Endothelial cell of umbilical vein (primary cell): ENCODE data around the gene GABRR2. TPM values are rescaled to one million over a fixed set of nuclear protein-coding genes. Genes with fewer than 3 reads are reported as not detected.

Experiments
- BruUV-seq: library from RNA; stranded (reverse); fragments of 400-500 nt; replicated peaks from 2 replicates; lab custom pipeline; 2021; lab: Mats Ljungman, UMichigan
- CTCF ChIA-PET: fragments of 300-600, 350-600 bp; sonication (Branson Sonifier 250); formaldehyde crosslinking; loops from one replicate; lab custom pipeline; 2021; ENCODE audit warnings: antibody characterized with exemption, inconsistent platforms; lab: Charles Lee
- POLR2A ChIA-PET: fragments of 300-600, 350-600 bp; sonication (Branson Sonifier 250); formaldehyde crosslinking; loops from one replicate; lab custom pipeline; 2021; ENCODE audit warnings: antibody characterized with exemption, inconsistent platforms; lab: Charles Lee
- DNase-seq: peaks from one replicate; pipeline ENCODE4 v3.0.0-alpha.2; 2011; ENCODE audit warnings: low read depth, low spot score
- FAIRE-seq: peaks from 2 replicates; lab custom pipeline; 2011; peaks lifted over from hg19 to GRCh38; lab: Jason Lieb, UNC
- H2AFZ ChIP-seq: 2 replicates; pipeline ENCODE4 v1.6.0; 2012; ENCODE audit warnings: low read depth, low read length, control low read depth, inconsistent platforms
- H3K27ac ChIP-seq: 2 replicates; pipeline ENCODE4 v1.5.1; 2011; ENCODE audit warnings: low read depth, mild to moderate bottlenecking, control low read depth, low read length, moderate library complexity; ENCODE audit not compliant: insufficient read depth
- H3K27me3 ChIP-seq, 2 experiments: 2 replicates each; pipeline versions ENCODE4 v1.6.0 to v1.6.1; 2011; ENCODE audit warnings: low read length in 2 of 2, mixed read lengths in 1 of 2; ENCODE audit not compliant: control insufficient read depth in 2 of 2, insufficient read depth in 2 of 2
- H3K36me3 ChIP-seq, 2 experiments: 2 replicates in 1 of 2; 3 replicates in 1 of 2; pipeline ENCODE4 v1.5.1; 2011; ENCODE audit warnings: low read length in 2 of 2, mild to moderate bottlenecking in 1 of 2, moderate library complexity in 1 of 2; ENCODE audit not compliant: control insufficient read depth in 2 of 2, insufficient read depth in 2 of 2; ENCODE audit errors: extremely low read depth in 1 of 2
- H3K4me1 ChIP-seq: 3 replicates; pipeline ENCODE4 v1.5.1; 2011; ENCODE audit warnings: mild to moderate bottlenecking, low read length; ENCODE audit not compliant: control insufficient read depth, insufficient read depth; ENCODE audit errors: extremely low read depth
- H3K4me2 ChIP-seq: 2 replicates; pipeline ENCODE4 v1.6.1; 2011; ENCODE audit warnings: low read length, control low read depth, mixed read lengths; ENCODE audit not compliant: insufficient read depth
- H3K4me3 ChIP-seq, 3 experiments: fragments of 200-600 bp in 1 of 3; sonication (generic), shearing (Covaris generic) in 1 of 3; replicated peaks in 1 of 3; 2 replicates each; pipeline ENCODE4 v1.5.1; 2011 to 2016; ENCODE audit warnings: control low read depth in 3 of 3, low read length in 3 of 3, mild to moderate bottlenecking in 2 of 3, inconsistent platforms in 1 of 3, low read depth in 1 of 3, moderate library complexity in 1 of 3; ENCODE audit not compliant: insufficient read depth in 1 of 3
- H3K79me2 ChIP-seq: 2 replicates; pipeline ENCODE4 v1.6.0; 2012; ENCODE audit warnings: low read length, inconsistent platforms; ENCODE audit not compliant: control insufficient read depth, insufficient read depth
- H3K9ac ChIP-seq: replicated peaks from 2 replicates; pipeline ENCODE3; 2011; ENCODE audit warnings: low read length, control low read depth; ENCODE audit not compliant: insufficient read depth; ENCODE audit errors: extremely low read depth
- H3K9me1 ChIP-seq: replicated peaks from 3 replicates; pipeline ENCODE4 v1.6.0; 2011; ENCODE audit warnings: mild to moderate bottlenecking, low read length; ENCODE audit not compliant: control insufficient read depth, insufficient read depth; ENCODE audit errors: extremely low read depth
- H3K9me3 ChIP-seq: replicated peaks from 2 replicates; pipeline ENCODE4 v1.5.1; 2012; ENCODE audit warnings: low read length, inconsistent platforms; ENCODE audit not compliant: control insufficient read depth, insufficient read depth
- H4K20me1 ChIP-seq: replicated peaks from 2 replicates; pipeline ENCODE3; 2011; ENCODE audit warnings: mild to moderate bottlenecking, low read length; ENCODE audit not compliant: control insufficient read depth, insufficient read depth; ENCODE audit errors: extremely low read depth
- JUN ChIP-seq: IDR thresholded peaks from 2 replicates; pipeline ENCODE4 v1.6.1; 2011; ENCODE audit warnings: borderline replicate concordance, low read depth; ENCODE audit not compliant: insufficient read length, insufficient read depth
- POLR2A ChIP-seq: IDR thresholded peaks from 2 replicates; pipeline ENCODE4 v1.6.1; 2012; ENCODE audit warnings: low read depth, mild to moderate bottlenecking, control low read depth, low read length
- dilution Hi-C: fragments of 300-500 bp; cut with MboI; formaldehyde crosslinking; loops from one replicate; pipeline ENCODE4 v1.15.0; 2019; ENCODE audit warnings: low sequenced_read_pairs; ENCODE audit not compliant: extremely low pct_ligation_motif_present
- intact Hi-C: fragments of 100-400 bp; cut with micrococcal nuclease; formaldehyde crosslinking; loops from one replicate; pipeline ENCODE4 v1.10.0; 2022
- polyA plus RNA-seq, 4 experiments: library from polyadenylated mRNA; depleted of rRNA in 3 of 4; stranded (reverse) in 3 of 4; unstranded in 1 of 4; fragments of >200 nt; gene quantifications; 2 replicates each; pipeline versions ENCODE4 v1.2.1 to v1.2.3, GENCODE V29; 2011 to 2012; ENCODE audit warnings: missing spikeins in 1 of 4
- total RNA-seq: library from RNA; stranded (reverse); gene quantifications from 2 replicates; pipeline ENCODE4 v1.2.3, GENCODE V29; 2021
- TF ChIP-seq, protein P1 (sequence below), 2 donors: IDR thresholded peaks; 1 replicate in 1 of 2; 2 replicates in 1 of 2; pipeline ENCODE4 v1.5.1; 2011; ENCODE audit warnings: low read length in 2 of 2, mild to moderate bottlenecking in 2 of 2, moderate library complexity in 2 of 2, control low read depth in 1 of 2, inconsistent platforms in 1 of 2, low read depth in 1 of 2; ENCODE audit not compliant: insufficient read depth in 1 of 2; ENCODE audit errors: extremely low read depth in 1 of 2

Gene GABRR2
- total and polyA plus RNA-seq, 2 donors (not counting 3 experiments of a cell fraction or from before 2014, with no cell fraction given): 1.4 to 3.6 TPM

DNA sequence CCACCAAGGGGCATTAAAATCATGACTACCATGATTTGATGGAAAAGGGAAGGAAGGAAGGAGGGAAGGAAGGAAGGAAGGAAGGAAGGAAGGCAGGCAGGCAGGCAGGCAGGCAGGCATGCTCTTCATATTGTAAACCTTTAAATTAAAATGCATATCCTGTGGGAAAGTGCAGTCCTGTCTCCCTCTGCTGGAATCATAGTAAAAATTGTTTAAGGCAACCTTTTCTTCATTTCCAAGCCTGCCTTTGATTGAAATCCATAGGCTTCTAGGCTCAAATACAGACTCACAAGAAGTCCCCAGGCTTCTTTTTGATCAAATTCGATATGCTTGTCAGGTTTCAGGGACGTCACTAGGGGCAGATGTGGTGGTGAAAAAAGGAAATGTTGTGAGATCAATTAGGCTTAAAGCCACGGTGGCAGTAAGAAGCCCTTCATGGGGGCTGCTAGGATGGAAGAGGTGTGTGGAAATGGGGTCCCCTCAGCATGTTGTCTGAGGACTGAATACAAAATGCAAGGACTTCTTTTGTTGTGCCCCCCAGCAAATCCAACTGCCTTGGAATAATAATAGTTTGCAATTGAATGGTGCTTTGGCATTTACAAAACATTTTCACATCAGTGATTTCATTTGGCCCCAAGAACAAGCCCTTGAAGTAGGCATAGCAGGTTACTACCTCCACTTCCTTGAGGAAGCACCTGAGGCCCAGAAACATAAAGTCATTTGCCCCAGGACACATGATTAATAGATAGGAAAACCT is 72.3 kb downstream of the GABRR2 start:
- peak; percentile 76 for FAIRE-seq
- H3K4me2 ChIP-seq: no peak overlapping the region
- ChIA-PET POLR2A (interaction anchor here (0.7 kb wide), 1 partner anchor 156 kb away, joined by 4 read pairs; no protein-coding TSS in a partner anchor), CTCF (interaction anchor here (0.6 to 6.7 kb wide), 19 partner anchors 9 to 259 kb away, joined by 3 to 196 read pairs (median 3); partner anchors contain the start of genes PM20D2, PNRC1 and SRSF12)
- no peaks in the 10 kb centered on the region for H4K20me1 ChIP-seq
- H3K9me1 ChIP-seq: no peaks in the 10 kb centered on the region
- no TSS peak for BruUV-seq
- no peaks in the 10 kb centered on the region for H3K79me2 ChIP-seq
- H3K27ac ChIP-seq: no peak overlapping the region
- dilution Hi-C loops: no loop called here
- H2AFZ ChIP-seq: no peak overlapping the region
- H3K4me3 ChIP-seq: no peak overlapping the region
- no peak overlapping the region for H3K9ac ChIP-seq
- peak; percentile 60 for DNase-seq
- intact Hi-C loops: loop anchor here (1.0 to 2.0 kb wide), 4 partner anchors 56 to 260 kb away; no protein-coding TSS in a partner anchor
- no peaks in the 10 kb centered on the region for H3K4me1 ChIP-seq
- no peaks in the 10 kb centered on the region for H3K9me3 ChIP-seq
- H3K36me3 ChIP-seq: no peaks in the 10 kb centered on the region
- TF ChIP-seq, protein P1, sequence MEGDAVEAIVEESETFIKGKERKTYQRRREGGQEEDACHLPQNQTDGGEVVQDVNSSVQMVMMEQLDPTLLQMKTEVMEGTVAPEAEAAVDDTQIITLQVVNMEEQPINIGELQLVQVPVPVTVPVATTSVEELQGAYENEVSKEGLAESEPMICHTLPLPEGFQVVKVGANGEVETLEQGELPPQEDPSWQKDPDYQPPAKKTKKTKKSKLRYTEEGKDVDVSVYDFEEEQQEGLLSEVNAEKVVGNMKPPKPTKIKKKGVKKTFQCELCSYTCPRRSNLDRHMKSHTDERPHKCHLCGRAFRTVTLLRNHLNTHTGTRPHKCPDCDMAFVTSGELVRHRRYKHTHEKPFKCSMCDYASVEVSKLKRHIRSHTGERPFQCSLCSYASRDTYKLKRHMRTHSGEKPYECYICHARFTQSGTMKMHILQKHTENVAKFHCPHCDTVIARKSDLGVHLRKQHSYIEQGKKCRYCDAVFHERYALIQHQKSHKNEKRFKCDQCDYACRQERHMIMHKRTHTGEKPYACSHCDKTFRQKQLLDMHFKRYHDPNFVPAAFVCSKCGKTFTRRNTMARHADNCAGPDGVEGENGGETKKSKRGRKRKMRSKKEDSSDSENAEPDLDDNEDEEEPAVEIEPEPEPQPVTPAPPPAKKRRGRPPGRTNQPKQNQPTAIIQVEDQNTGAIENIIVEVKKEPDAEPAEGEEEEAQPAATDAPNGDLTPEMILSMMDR (IDR thresholded peaks at IDR 0.05; ENCODE audit: extremely low read depth in 1 of 2, insufficient read depth in 1 of 2, low read depth in 1 of 2, low read length in 2 of 2): peak; percentile 36 to 43
- TF ChIP-seq POLR2A: no peak
- H3K27me3 ChIP-seq: peaks cover 16 to 23% of the 10 kb centered on the region in 2 experiments

DNA sequence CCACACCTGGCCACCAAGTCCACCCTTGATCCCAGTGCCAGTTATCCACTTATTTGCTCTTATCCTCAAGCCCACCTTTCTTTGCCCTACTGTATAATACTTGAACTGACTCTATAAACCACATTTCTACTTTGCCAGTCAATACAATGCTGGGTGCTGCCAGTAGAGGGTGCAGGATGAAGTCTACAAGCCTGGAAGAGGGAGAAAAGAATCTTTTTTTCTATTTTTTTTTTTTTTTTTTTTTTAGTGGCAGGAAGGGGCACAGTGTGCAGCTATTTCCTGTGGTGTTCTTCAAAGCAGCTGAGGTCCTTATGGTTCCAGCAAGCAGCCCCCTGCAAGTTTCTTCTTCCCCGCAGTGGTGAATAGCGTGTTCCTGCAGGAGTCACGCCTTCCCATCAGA is 75.8 kb downstream of the GABRR2 start:
- H3K79me2 ChIP-seq: no peaks in the 10 kb centered on the region
- no TSS peak for BruUV-seq

More for the DNA sequence above, 75.8 kb downstream of the GABRR2 start:
- H3K27me3 ChIP-seq: peaks cover 7 to 8% of the 10 kb centered on the region in 2 experiments
- no peak overlapping the region for H3K4me3 ChIP-seq
- H3K9ac ChIP-seq: no peak overlapping the region
- DNase-seq: peak; percentile 19
- TF ChIP-seq, protein P1 (IDR thresholded peaks at IDR 0.05; ENCODE audit: extremely low read depth in 1 of 2, insufficient read depth in 1 of 2, low read depth in 1 of 2, low read length in 2 of 2): peak; percentile 36 to 42
- TF ChIP-seq JUN (no peak), POLR2A (no peak)
- dilution Hi-C loops: no loop called here
- H3K9me3 ChIP-seq: no peaks in the 10 kb centered on the region
- H3K36me3 ChIP-seq: no peaks in the 10 kb centered on the region
- CTCF ChIA-PET: interaction anchor here (1.0 to 6.7 kb wide), 4 partner anchors 21 to 256 kb away, joined by 3 to 196 read pairs (median 4); no protein-coding TSS in a partner anchor
- no peaks in the 10 kb centered on the region for H4K20me1 ChIP-seq
- H3K4me2 ChIP-seq: no peak overlapping the region
- no peak overlapping the region for H3K27ac ChIP-seq
- FAIRE-seq: no peak
- H3K9me1 ChIP-seq: no peaks in the 10 kb centered on the region
- intact Hi-C loops: no loop called here
- H2AFZ ChIP-seq: no peak overlapping the region
- no peaks in the 10 kb centered on the region for H3K4me1 ChIP-seq
- POLR2A ChIA-PET: no interaction called here
